ENCODE data around the gene CTNNA1. TPM values are rescaled to one million over a fixed set of nuclear protein-coding genes. Genes with fewer than 3 reads are reported as not detected.

CTNNA1 gene
- total and polyA plus RNA-seq, 2 of the 8 experiments (the other 6 are each of a cell fraction or from before 2014, with no cell fraction given): 115 to 349 TPM

- TF ChIP-seq RNF2 (IDR thresholded peaks at IDR 0.05; ENCODE audit: borderline replicate concordance, low read depth, low read length, missing control alignments, poor library complexity, severe bottlenecking) (no peak), POU5F1 (IDR thresholded peaks at IDR 0.05; ENCODE audit: low read depth, low read length) (no peak)
These were observed 221.2 kb downstream of the CTNNA1 start (continued) for GRCh38 chr5:138974227-138975063.
